Endodermal cell (in vitro differentiated cells): ENCODE data around the gene HMGA1. TPM values are rescaled to one million over a fixed set of nuclear protein-coding genes. Genes with fewer than 3 reads are reported as not detected.

Experiments
- DNase-seq: peaks from one replicate; pipeline ENCODE4 v3.0.0-alpha.2; 2017
- H3K27ac ChIP-seq: 2 replicates; pipeline ENCODE4 v1.5.1; 2013; ENCODE audit warnings: mild to moderate bottlenecking, low read depth, low read length, moderate library complexity
- H3K27me3 ChIP-seq: 2 replicates; pipeline ENCODE4 v1.6.1; 2013; ENCODE audit warnings: mild to moderate bottlenecking, low read length, moderate library complexity; ENCODE audit not compliant: insufficient read depth, control insufficient read depth, poor library complexity, severe bottlenecking
- H3K36me3 ChIP-seq: 2 replicates; pipeline ENCODE4 v1.7.0; 2013; ENCODE audit warnings: mild to moderate bottlenecking, low read length, moderate library complexity; ENCODE audit not compliant: control insufficient read depth, insufficient read depth
- H3K4me1 ChIP-seq: one replicate; pipeline ENCODE4 v1.7.0; 2013; ENCODE audit warnings: low read length; ENCODE audit not compliant: control insufficient read depth, insufficient read depth
- H3K4me3 ChIP-seq: 2 replicates; pipeline ENCODE4 v1.5.1; 2013; ENCODE audit warnings: mild to moderate bottlenecking, low read length, moderate library complexity
- H3K9ac ChIP-seq: 2 replicates; pipeline ENCODE4 v1.6.1; 2013; ENCODE audit warnings: mild to moderate bottlenecking, low read length, moderate library complexity; ENCODE audit not compliant: poor library complexity, severe bottlenecking; ENCODE audit errors: extremely low read depth
- H3K9me3 ChIP-seq: 2 replicates; pipeline ENCODE4 v1.6.1; 2013; ENCODE audit warnings: mild to moderate bottlenecking, low read length, moderate library complexity; ENCODE audit not compliant: control insufficient read depth
- H3K27ac Mint-ChIP-seq: 2 replicates; pipeline ENCODE4 v1.8.0; 2020; ENCODE audit warnings: mixed read lengths
- H3K27me3 Mint-ChIP-seq: 2 replicates; pipeline ENCODE4 v1.8.0; 2021; ENCODE audit warnings: mild to moderate bottlenecking, mixed read lengths; ENCODE audit not compliant: insufficient read depth
- H3K36me3 Mint-ChIP-seq: 2 replicates; pipeline ENCODE4 v1.8.0; 2020; ENCODE audit warnings: low read depth, mixed read lengths
- H3K4me1 Mint-ChIP-seq: 2 replicates; pipeline ENCODE4 v1.8.0; 2020; ENCODE audit warnings: mixed read lengths
- H3K4me3 Mint-ChIP-seq: 2 replicates; pipeline ENCODE4 v1.8.0; 2020; ENCODE audit warnings: mild to moderate bottlenecking, moderate library complexity, mixed read lengths
- H3K9me3 Mint-ChIP-seq: 2 replicates; pipeline ENCODE4 v1.8.0; 2020; ENCODE audit warnings: mild to moderate bottlenecking, mixed read lengths
- WGBS, 2 experiments: methylation state at CpG; one replicate each; pipeline versions ENCODE4 v1.1.5 to v1.1.7; 2013; ENCODE audit warnings: missing lambda C conversion rate in 2 of 2, mixed read lengths in 1 of 2; ENCODE audit not compliant: insufficient coverage in 1 of 2, insufficient read length in 1 of 2; 5-methylcytosine and 5-hydroxymethylcytosine counted together
- total RNA-seq, 2 donors: library from RNA; stranded (reverse); fragmentation: NEBNext Ultra II Directional in 1 of 2; extraction: Animal tissue kit (Norgen Biotek cat#: 25700) in 1 of 2; gene quantifications; 2 replicates in 1 of 2; 3 replicates in 1 of 2; pipeline ENCODE4 v1.2.1, GENCODE V29; 2021
- TF ChIP-seq, protein P1 (sequence below): fragments of 200-600 bp; sonication (generic); conservative IDR thresholded peaks from 2 replicates; pipeline ENCODE4 v1.5.0; 2021; ENCODE audit warnings: antibody characterized with exemption, mild to moderate bottlenecking

HMGA1 gene
- total RNA-seq, 2 donors from 2014 or later = 1,306 to 1,595 TPM

DNA sequence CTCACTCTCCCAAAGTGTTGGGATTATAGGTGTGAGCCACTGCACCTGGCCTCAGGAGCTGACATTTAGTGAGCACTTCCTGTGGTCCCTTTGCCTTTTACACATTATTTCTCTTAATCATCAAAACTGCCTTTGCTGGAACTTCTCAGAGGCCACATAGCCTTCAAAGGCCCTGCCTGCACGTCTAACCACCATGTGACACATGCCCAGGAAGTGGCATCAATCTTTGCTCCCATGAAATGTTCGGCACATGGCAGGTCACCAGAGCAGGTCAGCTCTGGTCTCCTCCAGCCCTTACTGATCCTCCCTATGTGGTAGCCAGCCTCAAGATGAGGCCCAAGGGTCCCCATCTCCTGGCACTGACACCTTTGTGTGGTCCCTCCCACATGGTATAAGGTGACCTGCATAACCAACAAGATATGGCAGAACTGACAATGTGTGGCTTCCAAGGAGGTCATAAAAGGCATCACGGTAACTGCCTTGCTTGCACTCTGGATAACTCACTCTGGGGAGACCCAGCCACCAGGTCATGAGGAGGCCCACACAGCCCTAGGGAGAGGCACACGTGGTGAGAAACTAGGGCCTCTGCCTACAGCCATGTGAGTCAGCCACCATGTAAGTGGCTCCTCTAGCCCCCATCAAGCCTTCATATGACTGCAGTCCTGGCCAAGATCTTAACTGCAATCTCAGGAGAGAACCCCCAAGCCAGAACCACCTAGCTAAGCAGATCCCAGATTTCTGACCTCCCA is 28.8 kb upstream of the HMGA1 start:
- Mint-ChIP-seq H3K4me1 (peaks cover 15% of the 10 kb centered on the region), H3K4me3 (no peak overlapping the region), H3K36me3 (no peaks in the 10 kb centered on the region), H3K27me3 (no peaks in the 10 kb centered on the region), H3K9me3 (no peaks in the 10 kb centered on the region), H3K27ac (no peak overlapping the region)
- Histone ChIP-seq H3K9me3 (no peaks in the 10 kb centered on the region), H3K4me1 (peaks cover 4% of the 10 kb centered on the region), H3K27me3 (no peaks in the 10 kb centered on the region), H3K36me3 (no peaks in the 10 kb centered on the region), H3K27ac (no peak overlapping the region), H3K4me3 (no peak overlapping the region), H3K9ac (no peak overlapping the region)
- no peak for DNase-seq
- 93 to 95% methylated on average over 4 of the region's 4 CpGs for WGBS, 2 experiments
- TF ChIP-seq, protein P1, sequence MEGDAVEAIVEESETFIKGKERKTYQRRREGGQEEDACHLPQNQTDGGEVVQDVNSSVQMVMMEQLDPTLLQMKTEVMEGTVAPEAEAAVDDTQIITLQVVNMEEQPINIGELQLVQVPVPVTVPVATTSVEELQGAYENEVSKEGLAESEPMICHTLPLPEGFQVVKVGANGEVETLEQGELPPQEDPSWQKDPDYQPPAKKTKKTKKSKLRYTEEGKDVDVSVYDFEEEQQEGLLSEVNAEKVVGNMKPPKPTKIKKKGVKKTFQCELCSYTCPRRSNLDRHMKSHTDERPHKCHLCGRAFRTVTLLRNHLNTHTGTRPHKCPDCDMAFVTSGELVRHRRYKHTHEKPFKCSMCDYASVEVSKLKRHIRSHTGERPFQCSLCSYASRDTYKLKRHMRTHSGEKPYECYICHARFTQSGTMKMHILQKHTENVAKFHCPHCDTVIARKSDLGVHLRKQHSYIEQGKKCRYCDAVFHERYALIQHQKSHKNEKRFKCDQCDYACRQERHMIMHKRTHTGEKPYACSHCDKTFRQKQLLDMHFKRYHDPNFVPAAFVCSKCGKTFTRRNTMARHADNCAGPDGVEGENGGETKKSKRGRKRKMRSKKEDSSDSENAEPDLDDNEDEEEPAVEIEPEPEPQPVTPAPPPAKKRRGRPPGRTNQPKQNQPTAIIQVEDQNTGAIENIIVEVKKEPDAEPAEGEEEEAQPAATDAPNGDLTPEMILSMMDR = no peak

DNA sequence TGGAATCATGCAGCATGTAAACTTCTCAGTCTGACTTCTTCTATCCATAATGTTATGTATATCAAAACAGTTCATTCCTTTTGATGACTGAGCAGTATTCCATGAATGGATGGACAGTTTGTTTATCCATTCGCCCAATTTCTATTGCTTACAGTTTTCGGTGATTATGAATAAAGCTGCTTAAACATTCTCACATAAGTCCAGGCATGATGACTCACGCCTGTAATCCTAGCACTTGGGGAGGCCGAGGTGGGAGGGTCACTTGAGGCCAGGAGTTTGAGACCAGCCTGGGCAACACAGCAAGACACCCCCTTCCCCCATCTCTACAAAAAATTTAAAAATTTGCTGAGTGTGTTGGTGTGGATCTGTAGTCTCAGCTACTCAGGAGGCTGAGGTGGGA is 22.9 kb upstream of the HMGA1 start:
- no peak overlapping the region for H3K4me3 Mint-ChIP-seq
- no peaks in the 10 kb centered on the region for H3K4me1 ChIP-seq
- no peaks in the 10 kb centered on the region for H3K9me3 Mint-ChIP-seq
- TF ChIP-seq, protein P1 = no peak
- no peaks in the 10 kb centered on the region for H3K27me3 ChIP-seq
- no peak overlapping the region for H3K27ac Mint-ChIP-seq
- H3K9ac ChIP-seq = no peak overlapping the region
- 87 to 93% methylated on average over 2 to 4 of the region's 4 CpGs for WGBS, 2 experiments
- no peak overlapping the region for H3K27ac ChIP-seq
- H3K36me3 Mint-ChIP-seq = no peaks in the 10 kb centered on the region
- no peak for DNase-seq
- H3K9me3 ChIP-seq = no peaks in the 10 kb centered on the region
- H3K36me3 ChIP-seq = no peaks in the 10 kb centered on the region
- H3K4me3 ChIP-seq = no peak overlapping the region
- H3K4me1 Mint-ChIP-seq = no peaks in the 10 kb centered on the region
- no peaks in the 10 kb centered on the region for H3K27me3 Mint-ChIP-seq

DNA sequence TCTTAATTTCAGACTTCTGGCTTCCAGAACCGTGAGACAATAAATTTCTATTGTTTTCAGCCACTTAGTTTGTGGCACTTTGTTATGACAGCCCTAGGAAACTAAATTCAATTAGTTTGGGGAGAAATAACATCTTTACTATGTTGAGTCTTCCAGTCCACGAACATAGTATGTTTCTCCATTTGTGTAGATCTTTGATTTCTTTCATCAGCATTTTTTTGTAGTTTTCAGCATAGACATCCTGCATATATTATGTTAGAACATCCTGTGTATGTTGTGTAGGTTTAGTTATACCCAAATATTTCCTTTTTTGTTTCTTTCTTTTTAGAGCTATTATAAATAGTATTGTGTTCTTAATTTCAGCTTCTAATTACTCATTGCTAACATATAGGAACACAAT is 18.0 kb upstream of the HMGA1 start:
- Mint-ChIP-seq H3K27me3 (no peaks in the 10 kb centered on the region), H3K4me3 (no peak overlapping the region), H3K27ac (no peak overlapping the region), H3K4me1 (peaks cover 6% of the 10 kb centered on the region), H3K9me3 (no peaks in the 10 kb centered on the region), H3K36me3 (no peaks in the 10 kb centered on the region)
- DNase-seq = no peak
- no peaks in the 10 kb centered on the region for H3K27me3 ChIP-seq
- no peak overlapping the region for H3K9ac ChIP-seq
- TF ChIP-seq, protein P1 = no peak
- H3K27ac ChIP-seq = no peak overlapping the region
- H3K36me3 ChIP-seq = no peaks in the 10 kb centered on the region
- 93 to 95% methylated on average over 2 of the region's 2 CpGs for WGBS, 2 experiments
- no peaks in the 10 kb centered on the region for H3K9me3 ChIP-seq
- H3K4me3 ChIP-seq = no peak overlapping the region
- H3K4me1 ChIP-seq = no peaks in the 10 kb centered on the region
